Ovary (tissue), 3 donors: ENCODE data around the gene FRMD3.

Source experiments
- EP300 ChIP-seq: sonication (generic); formaldehyde crosslinking; IDR thresholded peaks from one replicate; pipeline ENCODE4 v1.6.1; 2017; ENCODE audit warnings: antibody characterized with exemption
- TF ChIP-seq, protein P1 (sequence below), 3 donors: fragments of 450-650 bp in 2 of 3; fragments of 200-600 bp in 1 of 3; IDR thresholded peaks; one replicate each; pipeline versions ENCODE4 v1.5.1 to v1.8.0; 2016 to 2022; ENCODE audit warnings: antibody characterized with exemption in 3 of 3, mild to moderate bottlenecking in 1 of 3
- donor health status: DM: no; HTN: no; CAD: no.

DNA sequence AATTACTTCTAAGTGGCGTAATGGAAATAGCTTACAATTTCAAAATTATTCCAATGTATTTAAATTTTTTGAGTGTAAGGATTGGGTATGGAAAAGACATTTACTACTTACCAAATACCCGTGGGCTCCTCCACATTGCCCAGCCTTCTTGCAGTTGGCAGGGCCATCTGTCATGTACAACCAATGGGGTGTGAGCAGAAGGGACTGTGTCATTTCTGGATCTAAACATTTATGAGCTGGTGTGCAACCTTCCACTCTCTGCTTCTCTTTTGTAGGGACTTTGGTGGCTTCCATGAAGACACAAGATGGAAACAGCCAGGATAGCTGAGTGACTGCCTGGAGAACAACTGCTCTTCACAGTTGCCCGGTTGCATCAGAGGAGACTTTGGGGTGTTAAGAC is 40.8 kb downstream of the FRMD3 start:
- TF ChIP-seq, protein P1, sequence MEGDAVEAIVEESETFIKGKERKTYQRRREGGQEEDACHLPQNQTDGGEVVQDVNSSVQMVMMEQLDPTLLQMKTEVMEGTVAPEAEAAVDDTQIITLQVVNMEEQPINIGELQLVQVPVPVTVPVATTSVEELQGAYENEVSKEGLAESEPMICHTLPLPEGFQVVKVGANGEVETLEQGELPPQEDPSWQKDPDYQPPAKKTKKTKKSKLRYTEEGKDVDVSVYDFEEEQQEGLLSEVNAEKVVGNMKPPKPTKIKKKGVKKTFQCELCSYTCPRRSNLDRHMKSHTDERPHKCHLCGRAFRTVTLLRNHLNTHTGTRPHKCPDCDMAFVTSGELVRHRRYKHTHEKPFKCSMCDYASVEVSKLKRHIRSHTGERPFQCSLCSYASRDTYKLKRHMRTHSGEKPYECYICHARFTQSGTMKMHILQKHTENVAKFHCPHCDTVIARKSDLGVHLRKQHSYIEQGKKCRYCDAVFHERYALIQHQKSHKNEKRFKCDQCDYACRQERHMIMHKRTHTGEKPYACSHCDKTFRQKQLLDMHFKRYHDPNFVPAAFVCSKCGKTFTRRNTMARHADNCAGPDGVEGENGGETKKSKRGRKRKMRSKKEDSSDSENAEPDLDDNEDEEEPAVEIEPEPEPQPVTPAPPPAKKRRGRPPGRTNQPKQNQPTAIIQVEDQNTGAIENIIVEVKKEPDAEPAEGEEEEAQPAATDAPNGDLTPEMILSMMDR (IDR thresholded peaks at IDR 0.05): no peak
- no peak for TF ChIP-seq EP300
